ENCODE results near the gene PIAS1.

PIAS1 gene

GRCh38 chr15:68063606-68064005 lies 9.5 kb downstream of the PIAS1 start:
- TF ChIP-seq REST (IDR thresholded peaks at IDR 0.05; ENCODE audit: insufficient read depth in 1 of 2, low read depth in 2 of 2, low read length in 2 of 2) (no peak), TAF1 (IDR thresholded peaks at IDR 0.05; ENCODE audit: borderline replicate concordance, insufficient read depth, low read length) (no peak), SIN3A (IDR thresholded peaks at IDR 0.05; ENCODE audit: borderline replicate concordance, insufficient read depth, low read length) (no peak), FOXP2 (optimal IDR thresholded peaks at IDR 0.05; ENCODE audit: borderline replicate concordance, extremely low read depth, extremely low read length, insufficient read depth) (no peak), POLR2AphosphoS5 (IDR thresholded peaks at IDR 0.05; ENCODE audit: low read depth, low read length) (no peak)

- TF ChIP-seq SIN3A (IDR thresholded peaks at IDR 0.05; ENCODE audit: borderline replicate concordance, insufficient read depth, low read length) (no peak), FOXP2 (optimal IDR thresholded peaks at IDR 0.05; ENCODE audit: borderline replicate concordance, extremely low read depth, extremely low read length, insufficient read depth) (no peak), REST (IDR thresholded peaks at IDR 0.05; ENCODE audit: insufficient read depth in 1 of 2, low read depth in 2 of 2, low read length in 2 of 2) (no peak), TAF1 (IDR thresholded peaks at IDR 0.05; ENCODE audit: borderline replicate concordance, insufficient read depth, low read length) (no peak), POLR2AphosphoS5 (IDR thresholded peaks at IDR 0.05; ENCODE audit: low read depth, low read length) (no peak)
Measured at GRCh38 chr15:68073576-68074288, 19.6 kb downstream of the PIAS1 start.

GRCh38 chr15:68075764-68076385 lies 21.8 kb downstream of the PIAS1 start:
- TF ChIP-seq SIN3A (IDR thresholded peaks at IDR 0.05; ENCODE audit: borderline replicate concordance, insufficient read depth, low read length) (no peak), TAF1 (IDR thresholded peaks at IDR 0.05; ENCODE audit: borderline replicate concordance, insufficient read depth, low read length) (no peak), REST (IDR thresholded peaks at IDR 0.05; ENCODE audit: insufficient read depth in 1 of 2, low read depth in 2 of 2, low read length in 2 of 2) (no peak), FOXP2 (optimal IDR thresholded peaks at IDR 0.05; ENCODE audit: borderline replicate concordance, extremely low read depth, extremely low read length, insufficient read depth) (no peak), POLR2AphosphoS5 (IDR thresholded peaks at IDR 0.05; ENCODE audit: low read depth, low read length) (no peak)

GRCh38 chr15:68078365-68078764 lies 24.2 kb downstream of the PIAS1 start:
- no peak for TF ChIP-seq REST (IDR thresholded peaks at IDR 0.05; ENCODE audit: insufficient read depth in 1 of 2, low read depth in 2 of 2, low read length in 2 of 2)
- no peak for TF ChIP-seq SIN3A (IDR thresholded peaks at IDR 0.05; ENCODE audit: borderline replicate concordance, insufficient read depth, low read length)
- no peak for TF ChIP-seq TAF1 (IDR thresholded peaks at IDR 0.05; ENCODE audit: borderline replicate concordance, insufficient read depth, low read length)
- TF ChIP-seq FOXP2 (optimal IDR thresholded peaks at IDR 0.05; ENCODE audit: borderline replicate concordance, extremely low read depth, extremely low read length, insufficient read depth), result no peak
- TF ChIP-seq POLR2AphosphoS5 (IDR thresholded peaks at IDR 0.05; ENCODE audit: low read depth, low read length), result no peak

Data from PFSK-1 (cell line).